ENCODE results near the gene FANCE.

The FANCE gene, protein sequence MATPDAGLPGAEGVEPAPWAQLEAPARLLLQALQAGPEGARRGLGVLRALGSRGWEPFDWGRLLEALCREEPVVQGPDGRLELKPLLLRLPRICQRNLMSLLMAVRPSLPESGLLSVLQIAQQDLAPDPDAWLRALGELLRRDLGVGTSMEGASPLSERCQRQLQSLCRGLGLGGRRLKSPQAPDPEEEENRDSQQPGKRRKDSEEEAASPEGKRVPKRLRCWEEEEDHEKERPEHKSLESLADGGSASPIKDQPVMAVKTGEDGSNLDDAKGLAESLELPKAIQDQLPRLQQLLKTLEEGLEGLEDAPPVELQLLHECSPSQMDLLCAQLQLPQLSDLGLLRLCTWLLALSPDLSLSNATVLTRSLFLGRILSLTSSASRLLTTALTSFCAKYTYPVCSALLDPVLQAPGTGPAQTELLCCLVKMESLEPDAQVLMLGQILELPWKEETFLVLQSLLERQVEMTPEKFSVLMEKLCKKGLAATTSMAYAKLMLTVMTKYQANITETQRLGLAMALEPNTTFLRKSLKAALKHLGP

GRCh38 chr6:35452183-35453090 is at the start of gene FANCE:
FANCE (plus strand) TSS chr6:35452338; CDS start chr6:35452546, 208 bp downstream.
- DNase-seq (ENCODE audit: low read depth in 2 of 2): peak; percentile 74 to 79

GRCh38 chr6:35402856-35403191 is 49.3 kb upstream of the FANCE start:
- no peak for DNase-seq (ENCODE audit: low read depth in 2 of 2)

DNA sequence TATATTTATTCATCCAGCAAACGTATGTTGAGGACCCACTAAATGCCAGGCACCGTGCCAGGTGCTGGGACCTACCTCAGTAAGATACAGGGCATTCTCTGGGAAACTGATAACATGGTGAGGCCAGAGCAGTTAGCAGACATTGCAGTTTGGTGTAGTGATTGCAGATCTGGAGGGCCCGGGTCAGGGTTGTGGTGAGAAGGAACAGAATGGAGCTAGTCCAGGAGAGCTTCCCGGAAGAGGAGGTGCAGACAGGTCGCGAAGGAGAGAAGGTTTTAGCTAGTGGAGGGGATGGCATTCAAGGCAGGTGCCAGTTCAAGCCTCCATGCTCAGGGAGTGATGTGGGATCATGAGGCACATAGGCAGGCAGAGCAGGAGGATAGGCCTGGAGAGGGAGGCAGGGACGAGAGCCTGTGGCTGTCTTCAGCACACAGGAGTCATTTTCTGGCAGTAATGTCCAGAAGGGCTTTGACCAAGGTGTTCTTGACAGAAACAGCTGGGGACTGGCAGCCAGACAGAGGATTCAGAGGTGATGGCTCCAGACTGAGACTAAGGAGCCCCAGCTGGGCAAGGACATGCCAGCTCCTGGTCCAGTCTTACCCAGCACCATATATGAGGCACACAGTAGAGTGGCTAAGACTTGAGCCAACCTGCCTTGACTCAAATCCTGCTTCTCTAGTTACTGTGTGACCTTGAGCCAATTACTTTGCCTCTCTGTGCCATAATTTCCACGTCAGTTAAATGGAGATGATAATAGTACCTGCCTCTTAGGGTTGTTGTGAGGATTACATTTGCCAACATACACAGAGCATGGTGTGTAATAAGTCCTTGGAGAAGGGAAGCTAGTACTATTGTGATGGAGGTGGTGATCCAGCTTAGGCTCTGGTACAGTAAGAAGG is 48.3 kb upstream of the FANCE start:
- DNase-seq (ENCODE audit: low read depth in 2 of 2): no peak

- DNase-seq (ENCODE audit: low read depth in 2 of 2): no peak
These were observed 45.2 kb upstream of the FANCE start for GRCh38 chr6:35406711-35407485.

GRCh38 chr6:35409245-35409644 is 42.9 kb upstream of the FANCE start:
- DNase-seq (ENCODE audit: low read depth in 2 of 2): no peak

DNA sequence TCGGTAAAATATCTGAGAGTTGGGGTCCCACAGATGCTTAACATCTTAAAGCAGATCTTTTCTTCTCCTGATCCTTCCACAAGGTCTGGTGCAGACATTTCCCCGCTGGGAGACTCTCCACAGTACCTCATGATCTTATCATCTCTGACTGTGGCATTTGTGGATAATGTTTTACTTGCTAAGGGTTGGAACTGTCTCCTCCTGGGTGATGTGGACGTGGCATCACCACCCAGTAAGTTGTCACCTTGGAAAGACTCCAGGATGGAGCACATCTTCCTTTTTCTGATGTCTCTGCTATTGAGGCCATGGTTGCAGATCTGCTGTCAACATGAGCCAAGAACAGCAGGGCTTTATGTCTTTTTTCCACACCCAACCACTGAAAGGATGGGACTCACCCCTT is 42.0 kb upstream of the FANCE start:
- DNase-seq (ENCODE audit: low read depth in 2 of 2): no peak

GRCh38 chr6:35411066-35411465 is 41.1 kb upstream of the FANCE start:
- DNase-seq (ENCODE audit: low read depth in 2 of 2): no peak

GRCh38 chr6:35412102-35412501 is 40.0 kb upstream of the FANCE start:
- no peak for DNase-seq (ENCODE audit: low read depth in 2 of 2)

GRCh38 chr6:35413911-35414310 is 38.2 kb upstream of the FANCE start:
- no peak for DNase-seq (ENCODE audit: low read depth in 2 of 2)

- no peak for DNase-seq (ENCODE audit: low read depth in 2 of 2)
These were observed 36.9 kb upstream of the FANCE start for GRCh38 chr6:35415065-35415891.

GRCh38 chr6:35417979-35418661 is 34.0 kb upstream of the FANCE start:
- DNase-seq (ENCODE audit: low read depth in 2 of 2): no peak

DNA sequence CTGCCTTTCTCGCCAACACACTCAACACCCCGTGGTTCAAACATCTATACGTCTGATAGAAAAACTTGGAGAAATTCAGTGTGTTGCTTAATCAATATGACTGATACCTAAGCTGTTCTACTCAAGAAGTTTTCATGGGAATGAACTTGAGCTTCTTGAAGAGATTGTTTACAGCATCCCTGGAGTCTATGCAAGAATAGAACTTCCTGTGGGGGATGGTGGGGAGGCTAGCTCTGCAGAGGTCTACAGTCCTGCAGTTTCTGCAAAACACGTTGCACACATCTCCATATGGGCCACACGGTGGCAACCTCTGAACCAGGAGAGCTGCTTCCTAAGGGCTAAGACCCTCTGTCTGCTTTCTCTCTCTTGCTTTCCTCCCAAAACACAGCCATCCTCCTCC is 32.7 kb upstream of the FANCE start:
- no peak for DNase-seq (ENCODE audit: low read depth in 2 of 2)

- DNase-seq (ENCODE audit: low read depth in 2 of 2): no peak
These were observed 32.2 kb upstream of the FANCE start for GRCh38 chr6:35419961-35420360.

- DNase-seq (ENCODE audit: low read depth in 2 of 2): no peak
These were observed 26.9 kb upstream of the FANCE start for GRCh38 chr6:35425284-35425683.

- no peak for DNase-seq (ENCODE audit: low read depth in 2 of 2)
These were observed 26.1 kb upstream of the FANCE start for GRCh38 chr6:35426074-35426473.

- DNase-seq (ENCODE audit: low read depth in 2 of 2): no peak
These were observed 24.7 kb upstream of the FANCE start for GRCh38 chr6:35427435-35427834.

DNA sequence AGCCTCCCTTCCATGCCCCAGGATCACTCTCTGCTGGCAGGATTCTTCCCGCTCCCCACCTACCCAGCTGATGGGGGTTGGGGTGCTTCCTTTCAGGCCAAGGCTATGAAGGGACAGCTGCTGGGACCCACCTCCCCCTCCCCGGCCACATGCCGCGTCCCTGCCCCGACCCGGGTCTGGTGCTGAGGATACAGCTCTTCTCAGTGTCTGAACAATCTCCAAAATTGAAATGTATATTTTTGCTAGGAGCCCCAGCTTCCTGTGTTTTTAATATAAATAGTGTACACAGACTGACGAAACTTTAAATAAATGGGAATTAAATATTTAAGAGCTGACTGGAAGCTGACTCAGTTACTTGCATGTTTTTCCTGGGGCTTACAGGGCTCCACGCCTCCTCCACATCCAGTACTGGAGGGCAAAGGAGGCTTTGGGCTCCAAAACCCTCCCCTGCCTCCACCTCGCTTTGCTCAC is 24.3 kb upstream of the FANCE start:
- DNase-seq (ENCODE audit: low read depth in 2 of 2): no peak

DNA sequence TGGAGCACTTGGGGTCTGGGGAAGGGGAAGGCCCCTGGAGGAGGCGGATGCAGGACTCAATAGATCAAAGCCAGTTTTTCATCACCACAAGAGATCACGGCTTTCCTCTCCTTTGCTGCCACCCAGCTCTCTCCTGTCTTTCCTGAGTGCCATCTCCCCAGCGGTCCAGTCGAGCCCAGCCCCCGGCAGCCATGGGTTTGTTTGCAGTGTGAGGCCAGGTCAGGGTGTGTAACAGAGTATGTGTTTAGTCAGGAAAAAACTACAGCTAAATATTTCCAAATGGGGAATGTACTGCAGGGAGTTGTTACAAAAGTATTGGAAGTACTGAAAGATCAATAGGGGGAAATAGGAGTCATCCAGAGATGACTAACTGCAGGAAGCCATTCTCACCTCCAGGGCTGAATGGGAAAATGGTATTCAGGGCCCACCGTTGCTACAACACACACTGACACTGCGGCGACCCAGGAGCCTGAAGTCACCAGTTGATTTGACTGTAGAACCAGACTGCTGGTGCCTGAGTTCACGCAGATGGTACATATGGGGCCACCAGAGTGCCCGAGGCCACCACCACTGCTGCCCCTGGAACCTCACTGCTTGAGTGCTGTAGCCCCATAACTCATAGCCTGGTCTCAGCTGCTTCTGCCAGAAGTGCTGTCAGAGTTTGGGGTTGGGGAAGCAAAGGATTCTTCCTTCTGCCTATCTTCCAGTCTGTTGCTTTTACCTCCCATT is 23.6 kb upstream of the FANCE start:
- no peak for DNase-seq (ENCODE audit: low read depth in 2 of 2)

DNA sequence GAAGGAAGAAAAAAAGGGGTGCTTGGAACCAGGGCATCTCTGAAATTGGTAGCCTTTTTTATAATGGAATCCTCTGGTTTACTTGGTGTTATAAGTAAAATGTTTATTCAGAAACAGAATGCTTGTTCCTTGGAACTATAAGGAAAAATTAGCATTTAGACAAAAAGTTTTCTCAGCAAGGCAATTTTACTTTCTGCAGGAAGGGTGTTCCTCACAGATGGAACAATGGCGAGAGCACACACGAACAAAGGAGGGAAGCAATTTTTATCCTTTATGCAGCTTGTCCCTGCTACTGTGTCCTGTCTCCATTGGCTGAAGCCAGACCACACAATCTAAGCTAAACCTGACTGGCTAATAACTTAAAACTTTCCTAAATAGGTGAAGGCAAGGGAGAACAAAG is 22.7 kb upstream of the FANCE start:
- DNase-seq (ENCODE audit: low read depth in 2 of 2): no peak
